Prostate gland (tissue), 2 donors: Measurements from ENCODE around the gene A3GALT2. TPM values are rescaled to one million over a fixed set of nuclear protein-coding genes. Genes with fewer than 3 reads are reported as not detected.

Experiments used
- DNase-seq: peaks from one replicate; pipeline ENCODE4 v3.0.0-alpha.2; 2019; ENCODE audit warnings: low spot score
- H3K27ac ChIP-seq, 2 donors: fragments of 200-600 bp; sonication (generic); 2 replicates each; pipeline ENCODE4 v1.5.1; 2017 to 2019
- H3K27me3 ChIP-seq: fragments of 200-600 bp; sonication (generic); replicated peaks from 2 replicates; pipeline ENCODE4 v1.5.1; 2019; ENCODE audit not compliant: insufficient read depth
- H3K36me3 ChIP-seq, 2 donors: fragments of 200-600 bp; sonication (generic); 1 replicate in 1 of 2; 2 replicates in 1 of 2; pipeline versions ENCODE4 v1.5.1 to v1.8.1; 2017 to 2019
- H3K4me1 ChIP-seq: fragments of 200-600 bp; sonication (generic); replicated peaks from 2 replicates; pipeline ENCODE4 v1.5.1; 2019
- H3K4me3 ChIP-seq, 2 donors: fragments of 200-600 bp; sonication (generic); 2 replicates each; pipeline ENCODE4 v1.5.1; 2017 to 2019
- H3K9me3 ChIP-seq: fragments of 200-600 bp; sonication (generic); 2 replicates; pipeline ENCODE4 v1.5.1; 2017
- CTCF ChIP-seq, 4 experiments: fragments of 200-600 bp in 2 of 4; fragments of 450-650 bp in 2 of 4; sonication (generic) in 2 of 4; IDR thresholded peaks; 1 replicate in 3 of 4; 2 replicates in 1 of 4; pipeline ENCODE4 v1.5.1; 2016 to 2019; ENCODE audit warnings: antibody characterized with exemption in 4 of 4, mild to moderate bottlenecking in 2 of 4, moderate library complexity in 2 of 4
- POLR2A ChIP-seq: fragments of 450-650 bp; IDR thresholded peaks from one replicate; pipeline ENCODE4 v1.6.1; 2016; ENCODE audit warnings: antibody characterized with exemption, mild to moderate bottlenecking
- POLR2AphosphoS5 ChIP-seq: sonication (generic); formaldehyde crosslinking; IDR thresholded peaks from one replicate; pipeline ENCODE4 v1.6.1; 2017; ENCODE audit warnings: antibody characterized with exemption
- WGBS: methylation state at CpG from one replicate; pipeline ENCODE4 v1.1.5; 2018; 5-methylcytosine and 5-hydroxymethylcytosine counted together
- intact Hi-C: fragments of 100-400 bp; cut with DNase I; formaldehyde crosslinking; loops from one replicate; pipeline ENCODE4 v1.14.2; 2022
- total RNA-seq, 2 donors: library from RNA; depleted of rRNA; stranded (reverse); fragments of >200 nt; gene quantifications; one replicate each; pipeline ENCODE4 v1.1.0, GENCODE V29; 2016

A3GALT2 gene
- total RNA-seq, 2 donors from 2014 or later = 0.46 TPM; not detected in 1

- Histone ChIP-seq H3K36me3 (peaks cover 17 to 43% of the 10 kb centered on the region in 2 donors), H3K4me1 (no peaks in the 10 kb centered on the region), H3K9me3 (no peaks in the 10 kb centered on the region), H3K4me3 (no peak overlapping the region), H3K27me3 (no peaks in the 10 kb centered on the region), H3K27ac (no peak overlapping the region)
- TF ChIP-seq CTCF (IDR thresholded peaks at IDR 0.05) (no peak), POLR2A (no peak), POLR2AphosphoS5 (no peak)
- intact Hi-C loops = no loop called here
- 75% methylated on average over 14 of the region's 14 CpGs for WGBS
- DNase-seq = no peak
Measured at GRCh38 chr1:33323663-33324477, 3.0 kb upstream of the A3GALT2 start.

GRCh38 chr1:33322870-33323585, 2.1 kb upstream of the A3GALT2 start:
- Histone ChIP-seq H3K36me3 (peaks cover 17 to 37% of the 10 kb centered on the region in 2 donors), H3K4me3 (no peak overlapping the region), H3K27ac (no peak overlapping the region), H3K9me3 (no peaks in the 10 kb centered on the region), H3K27me3 (no peaks in the 10 kb centered on the region), H3K4me1 (no peaks in the 10 kb centered on the region)
- 78% methylated on average over 10 of the region's 10 CpGs for WGBS
- no peak for DNase-seq
- TF ChIP-seq POLR2AphosphoS5 (no peak), POLR2A (no peak), CTCF (IDR thresholded peaks at IDR 0.05) (no peak)
- intact Hi-C loops = no loop called here

GRCh38 chr1:33322109-33322508, 1.2 kb upstream of the A3GALT2 start:
- DNase-seq = no peak
- WGBS = 83% methylated on average over 6 of the region's 6 CpGs
- Histone ChIP-seq H3K27ac (no peak overlapping the region), H3K4me3 (no peak overlapping the region), H3K36me3 (peaks cover 17 to 37% of the 10 kb centered on the region in 2 donors), H3K9me3 (no peaks in the 10 kb centered on the region), H3K27me3 (no peaks in the 10 kb centered on the region), H3K4me1 (no peaks in the 10 kb centered on the region)
- intact Hi-C loops = no loop called here
- TF ChIP-seq POLR2AphosphoS5 = no peak
- no peak for TF ChIP-seq POLR2A
- no peak for TF ChIP-seq CTCF (IDR thresholded peaks at IDR 0.05)

GRCh38 chr1:33321178-33321577, 280 bp upstream of the A3GALT2 start:
- Histone ChIP-seq H3K4me3 (no peak overlapping the region), H3K27ac (no peak overlapping the region), H3K36me3 (peaks cover 17 to 34% of the 10 kb centered on the region in 2 donors), H3K4me1 (no peaks in the 10 kb centered on the region), H3K9me3 (no peaks in the 10 kb centered on the region), H3K27me3 (no peaks in the 10 kb centered on the region)
- 79% methylated on average over 5 of the region's 5 CpGs for WGBS
- no peak for TF ChIP-seq CTCF (IDR thresholded peaks at IDR 0.05)
- TF ChIP-seq POLR2AphosphoS5 = no peak
- TF ChIP-seq POLR2A = no peak
- intact Hi-C loops = no loop called here
- DNase-seq = no peak
